ENCODE measurements around the gene TET1. TPM values are rescaled to one million over a fixed set of nuclear protein-coding genes. Genes with fewer than 3 reads are reported as not detected.

Gene TET1
- total RNA-seq, 1 experiment from 2014 or later, result 1.2 TPM

DNA sequence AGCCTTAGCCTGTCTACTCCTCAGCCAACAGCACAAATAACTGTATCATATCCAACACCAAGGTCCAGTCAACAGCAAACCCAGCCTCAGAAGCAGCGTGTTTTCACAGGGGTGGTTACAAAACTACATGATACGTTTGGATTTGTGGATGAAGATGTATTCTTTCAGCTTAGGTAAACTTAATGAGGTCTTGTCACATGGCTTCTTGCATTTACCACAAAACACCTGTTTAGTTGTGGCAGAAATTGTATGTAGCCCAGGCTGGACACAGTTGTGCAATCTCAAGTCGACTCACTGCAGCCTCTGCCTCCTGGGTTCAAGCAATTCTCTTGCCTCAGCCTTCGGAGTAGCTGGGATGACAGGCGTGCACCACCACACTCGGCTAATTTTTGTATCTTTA is 182.3 kb downstream of the TET1 start:
- H3K4me3 Mint-ChIP-seq (ENCODE audit: low read depth, unreplicated experiment), result no peak overlapping the region
- DNase-seq, result no peak
- no peaks in the 10 kb centered on the region for H3K4me1 Mint-ChIP-seq (ENCODE audit: low read depth, unreplicated experiment)
- intact Hi-C loops (cut with micrococcal nuclease; ENCODE audit: unreplicated experiment), result no loop called here
- no peak overlapping the region for H3K27ac Mint-ChIP-seq (ENCODE audit: unreplicated experiment)
- peaks cover 63% of the 10 kb centered on the region for H3K36me3 Mint-ChIP-seq (ENCODE audit: insufficient read depth, unreplicated experiment)
- TF ChIP-seq, protein P1, sequence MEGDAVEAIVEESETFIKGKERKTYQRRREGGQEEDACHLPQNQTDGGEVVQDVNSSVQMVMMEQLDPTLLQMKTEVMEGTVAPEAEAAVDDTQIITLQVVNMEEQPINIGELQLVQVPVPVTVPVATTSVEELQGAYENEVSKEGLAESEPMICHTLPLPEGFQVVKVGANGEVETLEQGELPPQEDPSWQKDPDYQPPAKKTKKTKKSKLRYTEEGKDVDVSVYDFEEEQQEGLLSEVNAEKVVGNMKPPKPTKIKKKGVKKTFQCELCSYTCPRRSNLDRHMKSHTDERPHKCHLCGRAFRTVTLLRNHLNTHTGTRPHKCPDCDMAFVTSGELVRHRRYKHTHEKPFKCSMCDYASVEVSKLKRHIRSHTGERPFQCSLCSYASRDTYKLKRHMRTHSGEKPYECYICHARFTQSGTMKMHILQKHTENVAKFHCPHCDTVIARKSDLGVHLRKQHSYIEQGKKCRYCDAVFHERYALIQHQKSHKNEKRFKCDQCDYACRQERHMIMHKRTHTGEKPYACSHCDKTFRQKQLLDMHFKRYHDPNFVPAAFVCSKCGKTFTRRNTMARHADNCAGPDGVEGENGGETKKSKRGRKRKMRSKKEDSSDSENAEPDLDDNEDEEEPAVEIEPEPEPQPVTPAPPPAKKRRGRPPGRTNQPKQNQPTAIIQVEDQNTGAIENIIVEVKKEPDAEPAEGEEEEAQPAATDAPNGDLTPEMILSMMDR (IDR thresholded peaks at IDR 0.05; ENCODE audit: unreplicated experiment), result no peak
- CTCF ChIA-PET, result no interaction called here
- BruUV-seq (replicated peaks), result no TSS peak
- H3K9me3 Mint-ChIP-seq (ENCODE audit: low read depth, unreplicated experiment), result no peaks in the 10 kb centered on the region
- H3K27me3 Mint-ChIP-seq (ENCODE audit: unreplicated experiment), result no peaks in the 10 kb centered on the region

Other genes starting within 250 kb of the TET1 start
- 170 and 184 TPM in 2 replicates for gene HNRNPH3, start 228.3 kb upstream of the TET1 start, total RNA-seq (2022)
- 8.9 TPM in 2 replicates for gene PBLD, start 227.4 kb upstream of the TET1 start, total RNA-seq (2022)
- 25.8 and 29.4 TPM in 2 replicates for gene RUFY2, start 153.1 kb upstream of the TET1 start, total RNA-seq (2022)
- gene DNA2, start 88.4 kb upstream of the TET1 start, total RNA-seq (2022), result 37.7 and 40.0 TPM in 2 replicates
- gene SLC25A16, start 32.8 kb upstream of the TET1 start, total RNA-seq (2022), result 42.1 and 44.1 TPM in 2 replicates
- 105 and 113 TPM in 2 replicates for gene CCAR1, start 160.9 kb downstream of the TET1 start, total RNA-seq (2022)